Stimulated activated memory B cell treated with anti-CD40 and anti-IgM and Interleukin-4, amounts not matched to agents 10 μg/mL and 1 μg/mL and 100 μg/mL, for 72 hours (primary cell): Measurements from ENCODE around the gene DGKE.

Experiments used
- ATAC-seq: fragments of 150-1000 bp; cut with Tn5 transposase; 2 replicates; pipeline ENCODE4 v1.10.0; 2021
- H3K27ac Mint-ChIP-seq: one replicate; pipeline ENCODE4 v1.8.0; 2022; ENCODE audit warnings: mild to moderate bottlenecking, mixed read lengths
- H3K27me3 Mint-ChIP-seq: one replicate; pipeline ENCODE4 v1.8.0; 2022; ENCODE audit warnings: mixed read lengths
- H3K36me3 Mint-ChIP-seq: one replicate; pipeline ENCODE4 v1.8.0; 2022; ENCODE audit warnings: mixed read lengths
- H3K4me1 Mint-ChIP-seq: one replicate; pipeline ENCODE4 v1.8.0; 2022; ENCODE audit warnings: mixed read lengths
- H3K4me3 Mint-ChIP-seq: one replicate; pipeline ENCODE4 v1.8.0; 2022; ENCODE audit warnings: mild to moderate bottlenecking, moderate library complexity, mixed read lengths
- H3K9me3 Mint-ChIP-seq: one replicate; pipeline ENCODE4 v1.8.0; 2022; ENCODE audit warnings: mixed read lengths

Gene DGKE

GRCh38 chr17:56887105-56887504 is 53.2 kb downstream of the DGKE start:
- peaks cover 5% of the 10 kb centered on the region for H3K9me3 Mint-ChIP-seq
- no peaks in the 10 kb centered on the region for H3K4me1 Mint-ChIP-seq
- ATAC-seq = no peak
- H3K27me3 Mint-ChIP-seq = no peaks in the 10 kb centered on the region
- H3K27ac Mint-ChIP-seq = no peak overlapping the region
- H3K4me3 Mint-ChIP-seq = no peak overlapping the region
- H3K36me3 Mint-ChIP-seq = peaks cover 64% of the 10 kb centered on the region

- no peak for ATAC-seq
- Mint-ChIP-seq H3K27me3 (no peaks in the 10 kb centered on the region), H3K4me1 (no peaks in the 10 kb centered on the region), H3K9me3 (peaks cover 5% of the 10 kb centered on the region), H3K4me3 (no peak overlapping the region), H3K36me3 (peaks cover 71% of the 10 kb centered on the region), H3K27ac (no peak overlapping the region)
Observed at GRCh38 chr17:56887552-56888467, 53.9 kb downstream of the DGKE start.

- no peaks in the 10 kb centered on the region for H3K27me3 Mint-ChIP-seq
- H3K4me3 Mint-ChIP-seq = no peak overlapping the region
- H3K9me3 Mint-ChIP-seq = peaks cover 5% of the 10 kb centered on the region
- peaks cover 5% of the 10 kb centered on the region for H3K4me1 Mint-ChIP-seq
- peaks cover 80% of the 10 kb centered on the region for H3K36me3 Mint-ChIP-seq
- ATAC-seq = no peak
- no peak overlapping the region for H3K27ac Mint-ChIP-seq
Observed at GRCh38 chr17:56890390-56890789, 56.4 kb downstream of the DGKE start.

- Mint-ChIP-seq H3K27ac (no peak overlapping the region), H3K4me1 (peaks cover 5% of the 10 kb centered on the region), H3K27me3 (no peaks in the 10 kb centered on the region), H3K9me3 (peaks cover 5% of the 10 kb centered on the region), H3K4me3 (no peak overlapping the region), H3K36me3 (peaks cover 81% of the 10 kb centered on the region)
- ATAC-seq = no peak
Observed at GRCh38 chr17:56890906-56891674, 57.1 kb downstream of the DGKE start.

GRCh38 chr17:56891751-56892150 is 57.8 kb downstream of the DGKE start:
- Mint-ChIP-seq H3K9me3 (peaks cover 5% of the 10 kb centered on the region), H3K4me1 (peaks cover 5% of the 10 kb centered on the region), H3K4me3 (no peak overlapping the region), H3K27me3 (no peaks in the 10 kb centered on the region), H3K36me3 (peaks cover 74% of the 10 kb centered on the region), H3K27ac (no peak overlapping the region)
- ATAC-seq = no peak

GRCh38 chr17:56892333-56892732 is 58.4 kb downstream of the DGKE start:
- Mint-ChIP-seq H3K4me3 (no peak overlapping the region), H3K4me1 (peaks cover 10% of the 10 kb centered on the region), H3K36me3 (peaks cover 73% of the 10 kb centered on the region), H3K9me3 (peaks cover 3% of the 10 kb centered on the region), H3K27ac (no peak overlapping the region), H3K27me3 (no peaks in the 10 kb centered on the region)
- no peak for ATAC-seq

- Mint-ChIP-seq H3K27me3 (no peaks in the 10 kb centered on the region), H3K27ac (no peak overlapping the region), H3K9me3 (no peaks in the 10 kb centered on the region), H3K4me3 (no peak overlapping the region), H3K4me1 (peaks cover 22% of the 10 kb centered on the region), H3K36me3 (peaks cover 73% of the 10 kb centered on the region)
- ATAC-seq = no peak
Observed at GRCh38 chr17:56893503-56893902, 59.6 kb downstream of the DGKE start.

- H3K4me3 Mint-ChIP-seq = no peak overlapping the region
- peaks cover 71% of the 10 kb centered on the region for H3K36me3 Mint-ChIP-seq
- H3K4me1 Mint-ChIP-seq = peaks cover 25% of the 10 kb centered on the region
- H3K27me3 Mint-ChIP-seq = no peaks in the 10 kb centered on the region
- no peaks in the 10 kb centered on the region for H3K9me3 Mint-ChIP-seq
- no peak overlapping the region for H3K27ac Mint-ChIP-seq
- ATAC-seq = no peak
Observed at GRCh38 chr17:56894859-56895455, 61.0 kb downstream of the DGKE start.

- H3K9me3 Mint-ChIP-seq = no peaks in the 10 kb centered on the region
- no peak for ATAC-seq
- peaks cover 71% of the 10 kb centered on the region for H3K36me3 Mint-ChIP-seq
- no peaks in the 10 kb centered on the region for H3K27me3 Mint-ChIP-seq
- no peak overlapping the region for H3K27ac Mint-ChIP-seq
- peaks cover 35% of the 10 kb centered on the region for H3K4me1 Mint-ChIP-seq
- no peak overlapping the region for H3K4me3 Mint-ChIP-seq
Observed at GRCh38 chr17:56896217-56896967, 62.4 kb downstream of the DGKE start.

GRCh38 chr17:56896968-56897359 is 63.0 kb downstream of the DGKE start:
- Mint-ChIP-seq H3K9me3 (no peaks in the 10 kb centered on the region), H3K4me1 (peaks cover 35% of the 10 kb centered on the region), H3K4me3 (no peak overlapping the region), H3K36me3 (peaks cover 71% of the 10 kb centered on the region), H3K27ac (peak overlapping the region; percentile 55), H3K27me3 (no peaks in the 10 kb centered on the region)
- ATAC-seq = no peak

GRCh38 chr17:56897646-56898424 is 63.9 kb downstream of the DGKE start:
- no peaks in the 10 kb centered on the region for H3K27me3 Mint-ChIP-seq
- peak overlapping the region; percentile 55 for H3K27ac Mint-ChIP-seq
- H3K36me3 Mint-ChIP-seq = peaks cover 62% of the 10 kb centered on the region
- H3K4me1 Mint-ChIP-seq = peaks cover 35% of the 10 kb centered on the region
- H3K4me3 Mint-ChIP-seq = no peak overlapping the region
- peak; percentile 81 for ATAC-seq
- no peaks in the 10 kb centered on the region for H3K9me3 Mint-ChIP-seq

GRCh38 chr17:56898874-56899273 is 64.9 kb downstream of the DGKE start:
- H3K36me3 Mint-ChIP-seq = peaks cover 57% of the 10 kb centered on the region
- no peak overlapping the region for H3K27ac Mint-ChIP-seq
- H3K9me3 Mint-ChIP-seq = no peaks in the 10 kb centered on the region
- ATAC-seq = no peak
- H3K4me3 Mint-ChIP-seq = no peak overlapping the region
- no peaks in the 10 kb centered on the region for H3K27me3 Mint-ChIP-seq
- H3K4me1 Mint-ChIP-seq = peaks cover 30% of the 10 kb centered on the region

GRCh38 chr17:56899403-56899802 is 65.5 kb downstream of the DGKE start:
- H3K36me3 Mint-ChIP-seq = peaks cover 60% of the 10 kb centered on the region
- no peak overlapping the region for H3K4me3 Mint-ChIP-seq
- no peaks in the 10 kb centered on the region for H3K9me3 Mint-ChIP-seq
- no peak for ATAC-seq
- H3K27ac Mint-ChIP-seq = no peak overlapping the region
- no peaks in the 10 kb centered on the region for H3K27me3 Mint-ChIP-seq
- peaks cover 35% of the 10 kb centered on the region for H3K4me1 Mint-ChIP-seq

GRCh38 chr17:56902348-56902747 is 68.4 kb downstream of the DGKE start:
- peaks cover 66% of the 10 kb centered on the region for H3K36me3 Mint-ChIP-seq
- peaks cover 43% of the 10 kb centered on the region for H3K4me1 Mint-ChIP-seq

More at GRCh38 chr17:56902348-56902747, 68.4 kb downstream of the DGKE start:
- no peaks in the 10 kb centered on the region for H3K9me3 Mint-ChIP-seq
- H3K4me3 Mint-ChIP-seq = no peak overlapping the region
- no peaks in the 10 kb centered on the region for H3K27me3 Mint-ChIP-seq
- ATAC-seq = no peak
- no peak overlapping the region for H3K27ac Mint-ChIP-seq
